Common myeloid progenitor, CD34-positive (primary cell): ENCODE data around the gene RFC2.
A peak's percentile ranks its signal among the peaks of the same experiment; 100 is the strongest.
"Not testable (repeated sequence)": the region's sequence is repeated elsewhere in the genome, so short reads cannot be mapped to it uniquely, and the experiment has no call there.

Experiments used
- CTCF ChIA-PET: fragments of 350-600 bp; sonication (Branson Sonifier 250); formaldehyde crosslinking; loops from one replicate; lab custom pipeline; 2021; ENCODE audit warnings: antibody characterized with exemption; lab: Charles Lee
- POLR2A ChIA-PET: fragments of 350-600 bp; sonication (Branson Sonifier 250); formaldehyde crosslinking; loops from one replicate; lab custom pipeline; 2021; ENCODE audit warnings: antibody characterized with exemption; lab: Charles Lee
- DNase-seq, 3 donors: peaks; one replicate each; pipeline versions ENCODE4 v3.0.0 to v3.0.0-alpha.2; 2013
- H3K27ac ChIP-seq, 2 experiments: 1 replicate in 1 of 2; 2 replicates in 1 of 2; pipeline ENCODE4 v1.7.0; 2013; ENCODE audit warnings: inconsistent platforms in 2 of 2, low read length in 2 of 2, mild to moderate bottlenecking in 2 of 2, low read depth in 1 of 2, moderate library complexity in 1 of 2; ENCODE audit not compliant: severe bottlenecking in 2 of 2, insufficient read depth in 1 of 2, poor library complexity in 1 of 2
- H3K27me3 ChIP-seq, 5 experiments: replicated peaks in 2 of 5; 1 replicate in 3 of 5; 2 replicates in 2 of 5; pipeline versions ENCODE4 v1.6.1 to v1.7.0; 2013; ENCODE audit warnings: low read length in 4 of 5, mild to moderate bottlenecking in 2 of 5, moderate library complexity in 2 of 5, inconsistent platforms in 1 of 5; ENCODE audit not compliant: insufficient read depth in 5 of 5, control insufficient read depth in 4 of 5
- H3K36me3 ChIP-seq, 4 experiments: 1 replicate in 2 of 4; 2 replicates in 2 of 4; pipeline versions ENCODE4 v1.6.1 to v1.7.0; 2013; ENCODE audit warnings: low read length in 3 of 4, control low read depth in 1 of 4, mild to moderate bottlenecking in 1 of 4; ENCODE audit not compliant: control insufficient read depth in 4 of 4, insufficient read depth in 4 of 4
- H3K4me1 ChIP-seq, 4 experiments: 1 replicate in 3 of 4; 2 replicates in 1 of 4; pipeline versions ENCODE4 v1.6.1 to v1.7.1; 2013; ENCODE audit warnings: low read length in 3 of 4, mild to moderate bottlenecking in 3 of 4, control low read depth in 1 of 4, inconsistent platforms in 1 of 4, moderate library complexity in 1 of 4; ENCODE audit not compliant: control insufficient read depth in 4 of 4, insufficient read depth in 4 of 4; ENCODE audit errors: control extremely low read depth in 1 of 4
- H3K4me3 ChIP-seq, 7 experiments: 1 replicate in 4 of 7; 2 replicates in 3 of 7; pipeline versions ENCODE4 v1.5.1 to v1.7.0; 2013; ENCODE audit warnings: mild to moderate bottlenecking in 7 of 7, low read length in 6 of 7, moderate library complexity in 6 of 7, inconsistent platforms in 2 of 7, low read depth in 2 of 7, control low read depth in 1 of 7; ENCODE audit not compliant: insufficient read depth in 4 of 7, control insufficient read depth in 1 of 7; ENCODE audit errors: extremely low read depth in 1 of 7
- H3K9me3 ChIP-seq, 5 experiments: 1 replicate in 4 of 5; 2 replicates in 1 of 5; pipeline versions ENCODE4 v1.6.1 to v1.7.1; 2013; ENCODE audit warnings: low read length in 4 of 5, mild to moderate bottlenecking in 2 of 5, inconsistent platforms in 1 of 5, low read depth in 1 of 5, moderate library complexity in 1 of 5; ENCODE audit not compliant: control insufficient read depth in 4 of 5, insufficient read depth in 2 of 5; ENCODE audit errors: control extremely low read depth in 1 of 5
- WGBS: methylation state at CpG from one replicate; pipeline ENCODE4 v1.1.5; 2013; ENCODE audit not compliant: insufficient coverage; 5-methylcytosine and 5-hydroxymethylcytosine counted together

The RFC2 gene

GRCh38 chr7:74224907-74225306, 29.3 kb downstream of the RFC2 start:
- over 99% methylated on average over 11 of the region's 13 CpGs for WGBS
- H3K27ac ChIP-seq, H3K9me3 ChIP-seq, H3K27me3 ChIP-seq, DNase-seq, POLR2A ChIA-PET, H3K4me3 ChIP-seq: not testable (repeated sequence)
- CTCF ChIA-PET, result interaction anchor here (1.5 kb wide), 1 partner anchor 21 kb away, joined by 3 read pairs; no protein-coding TSS in a partner anchor
- Histone ChIP-seq H3K36me3 (peaks cover 9 to 62% (median 48%) of the 10 kb centered on the region in 4 experiments), H3K4me1 (peaks cover 0 to 40% (median 21%) of the 10 kb centered on the region in 4 experiments)

GRCh38 chr7:74224511-74224832, 29.7 kb downstream of the RFC2 start:
- Histone ChIP-seq H3K4me3 (no peak overlapping the region), H3K27me3 (no peaks in the 10 kb centered on the region), H3K27ac (no peak overlapping the region), H3K9me3 (no peaks in the 10 kb centered on the region), H3K36me3 (peaks cover 9 to 64% (median 48%) of the 10 kb centered on the region in 4 experiments), H3K4me1 (peaks cover 0 to 42% (median 25%) of the 10 kb centered on the region in 4 experiments)
- CTCF ChIA-PET, result interaction anchor here (0.8 to 2.6 kb wide), 3 partner anchors 15 to 20 kb away, joined by 3 to 12 read pairs (median 3); partner anchors contain the start of gene LAT2
- no peak for DNase-seq
- WGBS, result 91% methylated on average over 12 of the region's 12 CpGs
- POLR2A ChIA-PET, result no interaction called here

GRCh38 chr7:74223711-74224510, 30.3 kb downstream of the RFC2 start:
- ChIA-PET POLR2A (no interaction called here), CTCF (interaction anchor here (0.8 to 2.6 kb wide), 4 partner anchors 10 to 20 kb away, joined by 3 to 12 read pairs (median 3); partner anchors contain the start of gene LAT2)
- DNase-seq, result no peak
- Histone ChIP-seq H3K4me1 (peaks cover 0 to 43% (median 28%) of the 10 kb centered on the region in 4 experiments), H3K9me3 (no peaks in the 10 kb centered on the region), H3K27ac (peak overlapping the region in 1 of 2 experiments; percentile 34), H3K27me3 (no peaks in the 10 kb centered on the region), H3K36me3 (peaks cover 9 to 63% (median 47%) of the 10 kb centered on the region in 4 experiments), H3K4me3 (no peak overlapping the region)
- 88% methylated on average over 14 of the region's 18 CpGs for WGBS

- ChIA-PET POLR2A (no interaction called here), CTCF (interaction anchor here (0.6 to 2.6 kb wide), 5 partner anchors 8 to 65 kb away, joined by 3 to 12 read pairs (median 3); no protein-coding TSS in a partner anchor)
- H3K27me3 ChIP-seq, result no peaks in the 10 kb centered on the region
- H3K4me1 ChIP-seq, result peaks cover 2 to 46% (median 33%) of the 10 kb centered on the region in 4 experiments
- DNase-seq, result no peak
- H3K36me3 ChIP-seq, result peaks cover 9 to 66% (median 46%) of the 10 kb centered on the region in 4 experiments
- peak overlapping the region in 1 of 2 experiments; percentile 54 for H3K27ac ChIP-seq
- no peaks in the 10 kb centered on the region for H3K9me3 ChIP-seq
- WGBS, result 92% methylated on average over 14 of the region's 17 CpGs
- H3K4me3 ChIP-seq, result no peak overlapping the region
Measured at GRCh38 chr7:74222851-74223710, 31.1 kb downstream of the RFC2 start.

- no peaks in the 10 kb centered on the region for H3K27me3 ChIP-seq
- peaks cover 4 to 48% (median 37%) of the 10 kb centered on the region in 4 experiments for H3K4me1 ChIP-seq
- H3K9me3 ChIP-seq, result no peaks in the 10 kb centered on the region
- no peak overlapping the region for H3K27ac ChIP-seq
- H3K36me3 ChIP-seq, result peaks cover 11 to 66% (median 45%) of the 10 kb centered on the region in 4 experiments
- ChIA-PET CTCF (interaction anchor here (1.4 kb wide), 1 partner anchor 19 kb away, joined by 4 read pairs; no protein-coding TSS in a partner anchor), POLR2A (no interaction called here)
- no peak for DNase-seq
- WGBS, result 100% methylated on average over 10 of the region's 11 CpGs
- no peak overlapping the region for H3K4me3 ChIP-seq
Measured at GRCh38 chr7:74221713-74222112, 32.5 kb downstream of the RFC2 start.

GRCh38 chr7:74220229-74220628, 34.0 kb downstream of the RFC2 start:
- ChIA-PET POLR2A (interaction anchor here (0.6 to 1.2 kb wide), 2 partner anchors 10 to 17 kb away, joined by 4 to 5 read pairs; no protein-coding TSS in a partner anchor), CTCF (interaction anchor here (0.9 to 1.6 kb wide), 3 partner anchors 9 to 174 kb away, joined by 3 to 4 read pairs (median 3); no protein-coding TSS in a partner anchor)
- peak overlapping the region in 1 of 2 experiments; percentile 71 for H3K27ac ChIP-seq
- peaks cover 16 to 73% (median 47%) of the 10 kb centered on the region in 4 experiments for H3K36me3 ChIP-seq
- H3K9me3 ChIP-seq, result no peaks in the 10 kb centered on the region
- no peak overlapping the region for H3K4me3 ChIP-seq
- WGBS, result 84% methylated on average over 9 of the region's 9 CpGs
- H3K4me1 ChIP-seq, result peaks cover 6 to 51% (median 47%) of the 10 kb centered on the region in 4 experiments
- H3K27me3 ChIP-seq, result no peaks in the 10 kb centered on the region
- DNase-seq, result no peak
